NOMO-1 treated with dmso at 0.1 percent for 144 hours (cell line): Measurements from ENCODE around the gene M1AP.

Experiments used
- DNase-seq: peaks from one replicate; lab custom pipeline; 2025; ENCODE audit not compliant: unreplicated experiment; lab: John Stamatoyannopoulos, UW

The M1AP gene

GRCh38 chr2:74648009-74648443 lies at the start of gene M1AP:
Gene M1AP, minus strand, starts transcription at chr2:74648330. Its CDS starts 8,055 bp downstream, at chr2:74640275.
- no peak for DNase-seq

GRCh38 chr2:74696829-74697228 lies 48.7 kb upstream of the M1AP start:
- no peak for DNase-seq

GRCh38 chr2:74695663-74696062 lies 47.5 kb upstream of the M1AP start:
- DNase-seq, result no peak

GRCh38 chr2:74694281-74694680 lies 46.2 kb upstream of the M1AP start:
- peak; percentile 66 for DNase-seq

GRCh38 chr2:74693668-74694067 lies 45.5 kb upstream of the M1AP start:
- DNase-seq, result no peak

GRCh38 chr2:74693213-74693612 lies 45.1 kb upstream of the M1AP start:
- DNase-seq, result no peak

GRCh38 chr2:74691929-74692328 lies 43.8 kb upstream of the M1AP start:
- DNase-seq, result no peak

- peak; percentile 59 for DNase-seq
These were observed 42.4 kb upstream of the M1AP start for GRCh38 chr2:74690571-74690970.

- no peak for DNase-seq
These were observed 41.5 kb upstream of the M1AP start for GRCh38 chr2:74689671-74690070.

- no peak for DNase-seq
These were observed 40.8 kb upstream of the M1AP start for GRCh38 chr2:74688881-74689280.

- no peak for DNase-seq
These were observed 37.3 kb upstream of the M1AP start for GRCh38 chr2:74685408-74685807.

GRCh38 chr2:74682501-74682900 lies 34.4 kb upstream of the M1AP start:
- DNase-seq, result no peak

- DNase-seq, result no peak
These were observed 31.5 kb upstream of the M1AP start for GRCh38 chr2:74679615-74680014.

GRCh38 chr2:74676331-74676730 lies 28.2 kb upstream of the M1AP start:
- DNase-seq, result no peak

- DNase-seq, result no peak
These were observed 27.0 kb upstream of the M1AP start for GRCh38 chr2:74675090-74675489.

GRCh38 chr2:74673826-74674528 lies 25.8 kb upstream of the M1AP start:
- no peak for DNase-seq

GRCh38 chr2:74671479-74671878 lies 23.3 kb upstream of the M1AP start:
- no peak for DNase-seq

GRCh38 chr2:74670263-74670662 lies 22.1 kb upstream of the M1AP start:
- DNase-seq, result no peak

GRCh38 chr2:74668087-74668486 lies 20.0 kb upstream of the M1AP start:
- DNase-seq, result no peak

GRCh38 chr2:74659462-74659861 lies 11.3 kb upstream of the M1AP start:
- no peak for DNase-seq

- no peak for DNase-seq
These were observed 10.4 kb upstream of the M1AP start for GRCh38 chr2:74658516-74658915.

- no peak for DNase-seq
These were observed 7.4 kb upstream of the M1AP start for GRCh38 chr2:74655579-74655978.
